HG03378 (cell line): ENCODE measurements around the gene ADGRV1.

ENCODE experiments used
- ATAC-seq: cut with Tn5 transposase; IDR thresholded peaks from one replicate; pipeline ENCODE4 v1.9.1; 2021; ENCODE audit warnings: mild to moderate bottlenecking, moderate library complexity; ENCODE audit not compliant: unreplicated experiment

ADGRV1 gene

GRCh38 chr5:91092859-91093783 is 534.5 kb downstream of the ADGRV1 start:
- no peak for ATAC-seq

GRCh38 chr5:91095313-91095712 is 536.7 kb downstream of the ADGRV1 start:
- no peak for ATAC-seq

DNA sequence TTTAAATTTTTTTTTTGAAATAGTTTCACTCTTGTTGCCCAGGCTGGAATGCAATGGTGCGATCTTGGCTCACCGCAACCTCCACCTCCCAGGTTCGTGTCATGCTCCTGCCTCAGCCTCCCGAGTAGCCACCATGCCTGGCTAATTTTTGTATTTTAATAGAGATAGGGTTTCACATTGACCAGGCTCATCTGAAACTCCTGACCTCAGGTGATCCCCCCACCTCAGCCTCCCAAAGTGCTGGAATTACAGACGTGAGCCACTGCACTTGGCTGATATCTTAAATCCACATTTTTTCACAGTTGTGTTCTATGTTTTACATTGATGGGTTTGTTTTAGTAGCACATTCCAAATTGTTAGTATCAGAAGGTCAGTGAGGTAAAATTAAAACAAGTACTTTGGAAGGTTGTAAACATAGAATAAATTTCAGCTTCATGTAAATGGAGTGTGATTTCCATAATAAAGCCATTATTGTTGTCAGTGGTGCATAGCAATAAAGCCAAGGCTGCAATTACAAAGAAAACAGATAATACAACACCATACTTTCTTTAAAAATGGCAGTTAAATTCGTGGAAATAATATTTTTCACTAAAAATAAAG is 537.3 kb downstream of the ADGRV1 start:
- ATAC-seq = no peak

DNA sequence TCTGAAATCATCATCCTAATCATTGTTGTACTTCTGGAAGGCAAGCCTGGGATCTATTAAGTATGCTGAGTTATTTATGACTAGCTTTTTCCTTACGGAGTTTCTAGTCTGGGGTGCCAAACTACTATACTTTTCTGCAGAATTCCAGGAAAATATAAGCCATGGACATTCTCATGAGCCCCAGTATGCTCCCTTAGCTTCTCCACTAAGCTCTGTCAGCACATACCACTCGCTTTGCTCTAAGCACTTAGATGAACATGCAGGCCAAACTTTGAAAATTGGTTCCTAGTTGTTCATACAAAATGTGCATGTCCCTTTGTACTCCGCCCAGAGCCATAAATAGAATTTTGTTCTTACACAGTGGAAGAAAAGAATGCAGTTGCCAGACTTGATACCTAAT is 539.9 kb downstream of the ADGRV1 start:
- ATAC-seq = no peak

DNA sequence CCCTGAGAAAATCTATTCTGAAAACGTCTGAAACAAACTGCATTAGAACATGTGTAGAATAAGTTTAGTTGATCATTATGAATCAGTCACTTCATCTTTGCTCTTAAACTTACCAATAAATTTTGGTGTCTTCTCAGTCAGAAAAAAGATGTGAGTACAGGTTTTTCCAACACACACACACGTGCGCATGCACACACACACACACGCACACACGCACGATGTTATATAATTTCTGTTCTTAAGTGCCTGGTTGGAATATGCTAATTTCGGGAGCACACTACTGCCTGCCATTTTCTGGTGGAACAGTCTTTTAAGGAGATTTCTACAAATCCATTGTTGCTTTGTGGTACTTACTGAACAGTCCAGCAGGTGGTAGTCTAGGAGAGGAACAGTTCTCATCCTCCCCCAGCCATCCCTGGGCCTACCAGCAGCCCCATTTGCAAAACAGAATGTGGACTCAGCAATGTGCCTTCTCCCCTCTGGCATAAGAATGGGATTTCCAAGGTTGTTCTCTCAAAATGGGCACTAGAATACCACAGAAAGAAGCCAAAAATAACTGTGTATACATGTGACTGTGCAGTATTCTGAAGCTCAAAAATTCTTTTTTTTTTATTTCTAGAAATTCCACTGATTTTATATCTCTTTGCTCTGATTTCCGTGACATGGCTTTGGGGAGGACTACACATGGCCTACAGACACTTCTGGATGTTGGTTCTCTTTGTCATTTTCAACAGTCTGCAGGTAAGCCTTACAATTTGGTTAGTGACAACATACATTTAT is 543.2 kb downstream of the ADGRV1 start:
- ATAC-seq = peak; percentile 96

DNA sequence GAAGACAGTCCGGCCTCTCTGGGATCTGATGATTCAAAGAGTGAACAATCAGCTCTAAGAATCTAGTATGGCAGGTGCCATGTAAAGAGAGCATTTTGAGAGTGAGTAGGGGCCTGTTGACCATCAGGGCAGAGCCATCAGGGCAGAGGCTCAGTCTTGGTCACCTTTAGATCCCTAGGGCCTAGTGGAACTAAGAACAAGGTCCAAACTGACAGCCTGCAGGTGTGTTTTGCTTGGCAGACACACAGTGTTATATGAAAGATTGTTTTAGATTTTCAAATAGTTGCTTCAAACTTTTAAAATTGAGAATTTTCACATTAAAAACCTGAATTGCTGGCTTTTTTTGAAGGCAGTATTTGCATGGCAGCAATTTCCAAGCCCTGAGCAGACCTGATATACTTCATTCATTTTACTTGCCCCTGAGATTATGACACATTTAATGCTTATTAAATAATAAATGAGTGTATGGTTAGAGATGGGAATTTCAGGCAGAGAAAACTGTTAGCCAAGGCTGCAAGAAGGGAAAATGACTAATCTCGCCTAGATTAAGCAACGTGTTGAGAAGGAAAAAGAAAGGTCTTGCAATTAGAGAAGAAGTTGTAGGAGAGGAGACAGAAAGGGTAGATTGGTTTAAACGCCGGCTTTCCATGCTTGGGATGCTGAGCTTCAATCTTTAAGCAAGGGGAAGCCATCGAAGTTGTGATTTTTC is 544.9 kb downstream of the ADGRV1 start:
- no peak for ATAC-seq

DNA sequence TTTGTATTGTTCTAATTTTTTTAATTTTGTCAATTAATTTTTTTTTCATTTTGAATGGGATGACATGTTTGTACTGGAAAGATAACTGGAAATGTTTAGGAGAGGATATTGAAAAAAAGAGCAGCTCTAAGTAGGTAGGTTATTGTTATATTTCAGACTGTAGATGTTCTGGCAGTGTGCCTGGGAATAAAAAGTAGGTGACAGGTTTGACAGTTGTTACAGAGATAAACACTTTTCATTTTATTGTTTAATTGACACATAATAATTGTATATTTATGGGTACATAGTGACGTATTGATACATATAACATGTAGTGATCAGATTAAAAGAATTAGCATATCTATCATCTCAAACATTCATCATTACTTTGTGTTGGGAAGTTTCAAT is 545.5 kb downstream of the ADGRV1 start:
- no peak for ATAC-seq

GRCh38 chr5:91106842-91107511 is 548.4 kb downstream of the ADGRV1 start:
- ATAC-seq = no peak

GRCh38 chr5:91109634-91110033 is 551.0 kb downstream of the ADGRV1 start:
- ATAC-seq = no peak

DNA sequence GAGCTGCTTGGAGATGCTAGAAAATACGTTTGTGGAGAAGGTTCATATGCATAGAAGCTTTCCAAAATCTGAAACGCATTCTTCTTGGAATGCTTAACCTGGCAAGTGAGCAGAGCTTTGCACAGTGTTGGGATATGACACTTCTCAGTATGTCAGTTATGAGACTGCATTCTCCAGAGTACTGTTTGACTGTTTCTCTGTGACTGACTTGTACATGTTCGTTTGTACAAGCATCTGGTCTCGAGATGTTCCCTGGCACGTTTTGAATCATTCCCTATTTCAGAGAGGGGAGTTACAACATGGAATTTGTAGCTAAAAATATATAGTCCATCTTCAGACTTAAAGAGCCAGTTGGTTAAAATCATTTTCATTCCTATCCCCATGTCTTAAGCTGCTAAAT is 552.1 kb downstream of the ADGRV1 start:
- no peak for ATAC-seq

DNA sequence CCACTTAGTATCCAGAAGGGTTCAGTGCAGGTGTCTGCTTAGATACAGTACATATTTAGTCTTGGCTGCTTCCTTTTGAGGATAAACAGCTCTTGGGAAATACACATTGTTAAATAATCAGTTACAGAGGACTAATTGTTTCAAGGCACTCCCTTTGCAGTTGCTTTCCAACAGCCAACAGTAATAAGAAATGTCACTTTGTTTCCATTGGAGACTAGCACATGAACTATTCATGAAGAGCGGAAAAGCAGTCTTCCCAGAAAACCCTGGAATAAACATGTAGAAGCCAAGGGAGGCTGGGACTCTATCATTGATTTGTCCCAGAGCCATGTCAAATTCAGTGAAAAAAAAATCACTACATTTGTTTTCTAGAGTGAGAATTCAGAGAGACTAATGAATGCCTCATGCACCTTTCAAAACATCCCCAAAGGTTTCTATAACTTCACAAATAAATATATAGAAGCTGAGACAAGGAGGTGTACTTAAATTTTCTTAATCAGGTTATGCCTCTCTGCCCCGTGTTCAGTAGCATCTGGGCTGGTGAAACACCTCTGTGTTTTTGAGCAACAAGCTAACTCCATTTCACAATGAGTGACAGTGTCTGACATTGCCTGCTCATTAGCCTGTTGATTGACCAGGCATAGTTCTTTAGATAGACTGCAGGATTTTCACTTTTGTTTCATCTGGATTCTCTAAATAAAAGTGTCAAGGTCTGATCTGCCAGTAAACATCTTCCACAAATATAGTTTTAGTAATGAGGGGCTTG is 553.1 kb downstream of the ADGRV1 start:
- no peak for ATAC-seq

- ATAC-seq = no peak
Measured at GRCh38 chr5:91114658-91115057, 556.1 kb downstream of the ADGRV1 start.

DNA sequence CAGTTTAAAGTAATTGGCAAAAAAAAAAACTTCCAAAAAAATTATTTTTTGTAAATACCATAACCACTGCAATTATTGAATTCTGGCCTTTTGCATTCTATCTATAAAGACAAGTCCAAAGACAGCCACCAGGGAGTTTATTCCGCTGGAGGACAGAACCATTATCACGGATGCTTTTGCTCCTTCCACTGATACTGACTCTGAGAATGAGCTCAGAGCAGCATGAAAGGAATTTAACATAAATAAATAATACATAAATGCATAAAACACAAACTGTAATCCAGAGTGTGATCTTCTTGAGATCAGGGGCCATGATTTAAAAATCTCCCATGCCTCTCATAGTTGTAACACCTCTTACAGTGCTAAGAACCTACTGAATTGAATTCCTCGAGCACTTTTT is 559.8 kb downstream of the ADGRV1 start:
- ATAC-seq = no peak

GRCh38 chr5:91118796-91119195 is 560.2 kb downstream of the ADGRV1 start:
- ATAC-seq = no peak

GRCh38 chr5:91119217-91119616 is 560.6 kb downstream of the ADGRV1 start:
- no peak for ATAC-seq

GRCh38 chr5:91119981-91120850 is 561.6 kb downstream of the ADGRV1 start:
- ATAC-seq = no peak

DNA sequence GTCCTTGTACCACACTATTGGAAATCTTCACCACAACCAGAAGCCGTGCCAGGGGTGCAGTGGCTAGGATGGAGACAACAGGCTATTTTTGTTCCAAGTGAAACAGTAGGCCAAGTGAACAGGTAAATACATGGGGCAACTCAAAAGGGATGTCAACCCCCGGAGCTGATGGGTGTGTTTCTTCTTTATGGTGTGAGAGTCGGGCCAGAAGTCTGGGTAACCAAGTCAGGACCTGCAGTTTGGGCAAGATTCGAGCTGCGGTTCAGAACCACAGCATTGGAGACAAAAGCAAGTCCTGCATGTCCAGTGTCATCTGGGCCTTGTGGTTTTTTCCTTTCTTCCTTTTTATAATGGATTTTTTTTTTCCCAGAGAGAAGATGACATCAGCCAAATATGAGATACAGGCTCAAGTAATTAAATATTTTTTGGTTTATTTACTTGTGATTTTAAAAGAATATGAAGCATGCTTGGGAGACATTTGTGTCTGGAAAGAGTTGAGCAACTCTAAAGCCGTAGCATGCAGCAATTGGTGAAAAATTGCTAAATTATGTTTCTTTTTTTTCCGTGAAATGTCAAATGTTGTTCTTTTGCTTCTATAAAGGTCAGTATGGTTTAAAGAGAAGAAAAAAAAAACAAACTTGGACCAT is 562.9 kb downstream of the ADGRV1 start:
- ATAC-seq = no peak

DNA sequence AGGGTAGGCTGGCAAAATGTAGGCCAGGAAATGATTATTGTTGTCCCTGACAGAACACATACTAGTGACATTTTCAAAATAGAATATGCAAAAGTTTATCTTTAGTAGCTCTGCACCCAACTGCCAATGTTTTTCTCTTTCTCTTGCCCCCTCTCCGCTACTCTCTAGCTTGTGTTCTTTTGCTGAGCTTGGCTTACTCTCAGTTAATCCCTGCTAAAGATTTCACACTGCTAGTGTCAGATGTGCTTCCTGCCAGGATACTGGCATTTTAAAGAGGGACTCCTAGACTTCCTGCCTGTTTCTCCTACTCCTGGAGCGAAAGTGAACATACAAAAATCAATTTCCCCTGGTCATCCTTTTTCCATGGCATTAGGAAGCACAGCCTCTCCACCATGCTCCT is 564.1 kb downstream of the ADGRV1 start:
- no peak for ATAC-seq
